Right lobe of liver (tissue), 6 donors: ENCODE measurements around the gene PITPNC1. TPM values are rescaled to one million over a fixed set of nuclear protein-coding genes. Genes with fewer than 3 reads are reported as not detected.

ENCODE experiments used
- ATAC-seq, 4 donors: fragments of 200-7000 bp; cut with Tn5 transposase; one replicate each; pipeline ENCODE4 v1.9.1; 2020; ENCODE audit warnings: mild to moderate bottlenecking in 4 of 4, moderate library complexity in 4 of 4
- DNase-seq, 3 donors: peaks; one replicate each; pipeline ENCODE4 v3.0.0-alpha.2; 2020
- H3K27ac ChIP-seq, 3 donors: fragments of 200-600 bp; one replicate each; pipeline ENCODE4 v1.8.0; 2022
- H3K27me3 ChIP-seq, 2 donors: fragments of 200-600 bp; one replicate each; pipeline ENCODE4 v1.8.0; 2022
- H3K36me3 ChIP-seq, 4 donors: fragments of 200-600 bp; sonication (generic) in 1 of 4; one replicate each; pipeline versions ENCODE4 v1.5.1 to v1.8.0; 2017 to 2022; ENCODE audit warnings: control low read depth in 1 of 4
- H3K4me1 ChIP-seq, 4 donors: fragments of 200-600 bp; sonication (generic) in 1 of 4; one replicate each; pipeline versions ENCODE4 v1.5.1 to v1.8.0; 2017 to 2022; ENCODE audit warnings: control low read depth in 1 of 4
- H3K4me3 ChIP-seq, 3 donors: fragments of 200-600 bp; one replicate each; pipeline ENCODE4 v1.8.0; 2022
- H3K9me3 ChIP-seq, 4 donors: fragments of 200-600 bp; sonication (generic) in 1 of 4; one replicate each; pipeline versions ENCODE4 v1.5.1 to v1.8.0; 2017 to 2022; ENCODE audit warnings: control low read depth in 1 of 4
- CTCF ChIP-seq, 4 donors: fragments of 200-600 bp in 3 of 4; fragments of 450-650 bp in 1 of 4; IDR thresholded peaks; one replicate each; pipeline versions ENCODE4 v1.5.1 to v1.8.0; 2016 to 2022; ENCODE audit warnings: antibody characterized with exemption in 4 of 4, mild to moderate bottlenecking in 2 of 4
- POLR2A ChIP-seq: fragments of 450-650 bp; IDR thresholded peaks from one replicate; pipeline ENCODE4 v1.6.1; 2017; ENCODE audit warnings: antibody characterized with exemption, mild to moderate bottlenecking
- WGBS: methylation state at CpG from one replicate; pipeline ENCODE4 v1.1.6; 2018; ENCODE audit warnings: low coverage, low lambda C conversion rate; ENCODE audit not compliant: insufficient coverage; ENCODE audit errors: missing lambda C conversion rate; 5-methylcytosine and 5-hydroxymethylcytosine counted together
- intact Hi-C, 2 donors: fragments of 100-400 bp; cut with DNase I; formaldehyde crosslinking; loops; one replicate each; pipeline versions ENCODE4 v1.11.2 to v1.14.1; 2022
- total RNA-seq, 6 experiments: library from RNA; depleted of rRNA in 2 of 6; stranded (reverse); fragments of >200 nt in 2 of 6; fragmentation: NEBNext Ultra II Directional in 3 of 6; extraction: Animal tissue kit (Norgen Biotek cat#: 25700) in 3 of 6; gene quantifications; one replicate each; pipeline versions ENCODE4 v1.1.0 to v1.2.4, GENCODE V29; 2016 to 2023
- donor health status: DM: no; HTN: yes; CAD: no.
- donor health status: DM: no; HTN: no; CAD: no.
- donor health status: DM: no; HTN: no; CAD: no.
- donor health status: DM: no; HTN: yes; CAD: no.
- donor health status: DM: no; HTN: yes; CAD: no.

PITPNC1 gene
- total RNA-seq, 6 experiments from 2014 or later = 4.7 to 13.0 (median 7.4) TPM

- Histone ChIP-seq H3K27me3 (no peaks in the 10 kb centered on the region), H3K4me1 (peaks cover 0 to 6% (median 0%) of the 10 kb centered on the region in 4 donors), H3K9me3 (no peaks in the 10 kb centered on the region), H3K27ac (no peak overlapping the region), H3K36me3 (no peaks in the 10 kb centered on the region), H3K4me3 (no peak overlapping the region)
- no peak for DNase-seq
- ATAC-seq = no peak
- no peak for TF ChIP-seq CTCF (IDR thresholded peaks at IDR 0.05)
- TF ChIP-seq POLR2A = no peak
- intact Hi-C loops = no loop called here
- 85% methylated on average over 11 of the region's 14 CpGs for WGBS
These were observed 148.4 kb downstream of the PITPNC1 start for GRCh38 chr17:67525239-67526135.

GRCh38 chr17:67526700-67527099 lies 149.6 kb downstream of the PITPNC1 start:
- Histone ChIP-seq H3K9me3 (no peaks in the 10 kb centered on the region), H3K36me3 (no peaks in the 10 kb centered on the region), H3K4me3 (no peak overlapping the region), H3K27me3 (no peaks in the 10 kb centered on the region), H3K27ac (no peak overlapping the region), H3K4me1 (peaks cover 0 to 6% (median 0%) of the 10 kb centered on the region in 4 donors)
- ATAC-seq (no peak), DNase-seq (no peak)
- TF ChIP-seq POLR2A = no peak
- no peak for TF ChIP-seq CTCF (IDR thresholded peaks at IDR 0.05)
- intact Hi-C loops = no loop called here
- WGBS = 87% methylated on average over 2 of the region's 4 CpGs

- Histone ChIP-seq H3K4me1 (peaks cover 0 to 6% (median 0%) of the 10 kb centered on the region in 4 donors), H3K27me3 (no peaks in the 10 kb centered on the region), H3K27ac (no peak overlapping the region), H3K36me3 (no peaks in the 10 kb centered on the region), H3K9me3 (no peaks in the 10 kb centered on the region), H3K4me3 (peak overlapping the region in 2 of 3 donors; percentile 12 to 24)
- intact Hi-C loops = no loop called here
- 34% methylated on average over 12 of the region's 22 CpGs for WGBS
- peak; percentile 94 to 97 (median 96) for ATAC-seq
- TF ChIP-seq POLR2A (no peak), CTCF (IDR thresholded peaks at IDR 0.05) (no peak)
- peak; percentile 54 to 82 (median 79) for DNase-seq
These were observed 151.8 kb downstream of the PITPNC1 start for GRCh38 chr17:67528751-67529436.

- intact Hi-C loops = no loop called here
- TF ChIP-seq CTCF (IDR thresholded peaks at IDR 0.05) = no peak
- no peak for TF ChIP-seq POLR2A
- WGBS = 72% methylated on average over 5 of the region's 12 CpGs
- Histone ChIP-seq H3K27ac (no peak overlapping the region), H3K9me3 (no peaks in the 10 kb centered on the region), H3K4me1 (peaks cover 0 to 6% (median 0%) of the 10 kb centered on the region in 4 donors), H3K4me3 (no peak overlapping the region), H3K27me3 (no peaks in the 10 kb centered on the region), H3K36me3 (no peaks in the 10 kb centered on the region)
- ATAC-seq = no peak
- DNase-seq = no peak
These were observed 154.2 kb downstream of the PITPNC1 start for GRCh38 chr17:67531291-67531690.
